ENCODE data around the gene SLC17A6.

SLC17A6 gene

GRCh38 chr11:22416462-22416861 is 78.3 kb downstream of the SLC17A6 start:
- no peak for TF ChIP-seq CTCF (IDR thresholded peaks at IDR 0.05)
- Histone ChIP-seq H3K4me3 (no peak overlapping the region), H3K27ac (no peak overlapping the region)
- DNase-seq (ENCODE audit: low spot score), result no peak

- no peak overlapping the region for H3K4me3 ChIP-seq
- no peak overlapping the region for H3K27ac ChIP-seq
- no peak for TF ChIP-seq CTCF (IDR thresholded peaks at IDR 0.05)
- DNase-seq (ENCODE audit: low spot score), result no peak
Measured at GRCh38 chr11:22426915-22427314, 88.7 kb downstream of the SLC17A6 start.
